Activated T-helper 1 cell treated with anti-CD3 and anti-CD28 coated beads, Interleukin-2, amount 50 U/mL, for 16 hours (primary cell): ENCODE data around the gene GTPBP6.
"Not testable (repeated sequence)": the region's sequence is repeated elsewhere in the genome, so short reads cannot be mapped to it uniquely, and the experiment has no call there.

Source experiments
- DNase-seq, 2 donors: peaks; one replicate each; pipeline ENCODE4 v3.0.0-alpha.2; 2020; ENCODE audit warnings: low read depth in 1 of 2, low spot score in 1 of 2

Gene GTPBP6

GRCh38 chrX:318068-318738, 393 bp downstream of the GTPBP6 start:
- DNase-seq = peak; percentile 89 to 95

DNA sequence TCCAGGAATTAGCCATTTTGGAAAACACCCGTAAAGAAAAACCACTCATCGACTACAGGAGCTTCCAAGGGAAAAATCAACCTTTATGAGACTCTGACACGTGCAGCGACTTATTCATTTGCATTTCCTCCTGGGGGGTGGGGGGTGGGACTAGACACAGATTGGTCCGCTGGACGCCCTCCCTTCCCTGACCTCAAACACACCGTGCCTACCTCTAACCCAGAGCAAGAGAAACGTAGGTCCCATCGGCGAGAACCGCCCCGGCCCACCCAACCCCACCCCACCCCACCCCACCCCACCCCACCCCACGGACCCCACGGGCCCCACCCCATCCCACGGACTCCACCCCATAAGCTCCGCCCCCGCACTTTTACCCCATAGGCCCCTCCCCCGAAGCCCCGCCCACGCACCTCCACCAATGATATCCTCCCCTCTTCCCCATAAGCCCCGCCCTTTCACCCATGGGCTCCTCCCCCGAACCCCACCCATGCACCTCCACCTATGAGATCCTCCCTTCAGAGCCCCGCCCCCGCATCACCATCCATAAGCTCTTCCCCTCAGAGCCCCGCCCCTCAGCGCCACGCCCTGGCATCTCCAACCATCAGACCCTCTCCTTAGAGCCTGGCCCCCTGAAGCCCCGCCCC, 1.1 kb downstream of the GTPBP6 start:
- no peak for DNase-seq

DNA sequence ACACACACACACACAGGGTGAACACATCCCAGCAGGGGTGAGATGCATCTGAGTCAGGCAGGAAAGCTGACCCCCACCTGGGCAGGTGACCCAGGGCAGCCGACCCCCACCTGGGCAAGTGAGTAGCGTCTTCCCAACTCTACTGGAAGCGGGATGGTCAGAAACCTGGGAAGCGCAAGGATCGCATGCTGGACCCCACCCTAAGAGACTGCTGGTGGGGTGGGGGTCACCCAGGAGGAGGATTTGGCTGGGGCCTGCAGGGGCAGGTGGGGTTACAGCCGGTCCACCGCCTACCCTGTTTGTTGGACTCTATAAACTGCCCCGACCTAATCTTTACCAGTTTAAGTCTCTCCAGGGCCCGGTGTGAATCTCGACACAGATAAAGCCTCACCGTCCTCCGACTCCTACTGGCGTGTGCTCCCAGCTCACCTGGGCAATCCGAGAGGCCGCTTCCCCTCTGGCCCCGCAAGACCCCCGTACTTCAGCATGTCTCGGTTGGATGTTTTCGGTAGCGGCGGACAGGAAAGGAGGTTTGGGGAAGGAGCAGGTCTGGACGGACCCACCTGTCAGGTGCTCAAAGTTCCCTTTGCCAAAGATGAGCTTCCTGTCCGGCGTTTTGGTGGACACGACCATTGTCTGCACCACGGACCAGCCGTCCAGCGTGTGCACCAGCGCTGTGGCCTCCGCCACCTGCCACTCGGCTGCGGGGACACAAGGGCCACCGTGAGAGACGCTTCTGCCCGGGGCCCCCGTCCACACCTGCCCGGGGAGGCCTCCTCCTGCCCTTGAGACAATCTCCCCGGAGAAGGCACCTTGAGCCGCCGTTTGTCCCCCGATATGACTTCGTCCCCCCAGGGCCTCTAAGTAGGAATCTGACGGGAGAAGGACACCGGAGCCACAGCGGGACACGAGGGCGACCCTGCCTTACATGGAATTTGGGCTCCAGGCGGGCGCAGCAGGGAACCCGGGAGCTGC, 2.0 kb downstream of the GTPBP6 start:
- DNase-seq = no peak

DNA sequence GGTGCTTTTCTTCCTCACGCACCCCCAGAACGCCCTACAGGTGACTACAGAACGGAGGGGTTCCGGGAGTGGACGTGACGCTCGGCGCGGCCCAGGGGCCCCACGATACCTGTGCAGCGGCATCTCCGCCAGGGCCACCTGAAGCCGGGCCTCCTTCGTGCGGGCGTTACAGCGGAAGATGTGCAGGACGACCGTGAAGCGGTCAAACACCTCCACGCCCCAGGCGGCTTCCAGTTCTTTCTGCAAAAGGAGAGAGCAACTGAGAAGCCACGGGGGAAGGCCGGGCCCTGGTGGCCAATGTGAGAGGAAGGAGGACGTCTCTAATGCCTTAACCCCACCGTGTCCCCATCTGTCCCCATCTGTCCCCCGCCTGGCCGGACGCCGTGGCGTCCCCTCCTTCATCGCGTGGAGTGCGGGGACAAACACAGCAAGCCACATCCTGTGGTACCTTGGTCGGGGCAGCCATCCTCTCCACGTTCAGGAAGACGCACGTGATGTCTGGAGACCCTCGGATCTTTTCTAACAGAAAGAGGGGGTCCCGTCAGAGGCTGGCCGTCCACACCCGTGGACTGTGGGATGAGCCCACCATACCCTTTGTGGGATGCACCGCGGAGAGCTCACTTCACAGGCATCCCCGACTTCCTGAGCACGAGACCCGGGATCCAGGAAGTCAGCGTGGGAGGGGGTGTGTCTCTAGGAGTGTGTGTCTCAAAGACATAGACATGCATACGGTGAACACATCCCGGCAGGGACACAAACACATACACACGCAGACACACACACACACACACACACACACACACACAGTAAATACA, 3.6 kb downstream of the GTPBP6 start:
- no peak for DNase-seq

DNA sequence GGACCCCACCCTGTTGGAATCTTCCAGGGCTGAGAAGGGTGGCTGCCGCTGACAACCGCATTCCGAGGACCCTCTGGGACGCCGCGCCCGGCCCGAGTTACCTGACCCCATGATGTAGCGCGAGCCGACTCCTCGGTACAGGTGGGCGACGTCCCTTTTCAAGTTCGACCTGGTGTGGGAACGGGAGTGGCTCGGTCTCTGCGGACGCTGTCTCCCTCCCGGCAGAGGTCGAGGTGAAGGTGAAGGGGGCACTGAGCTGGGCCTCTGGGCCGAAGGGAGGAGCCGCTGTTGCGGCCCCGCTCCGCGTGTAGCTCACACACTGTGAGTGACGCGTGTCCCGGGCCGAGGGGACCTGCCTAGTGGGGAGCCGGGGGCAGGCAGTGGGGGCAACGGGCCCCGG, 4.5 kb downstream of the GTPBP6 start:
- no peak for DNase-seq

DNA sequence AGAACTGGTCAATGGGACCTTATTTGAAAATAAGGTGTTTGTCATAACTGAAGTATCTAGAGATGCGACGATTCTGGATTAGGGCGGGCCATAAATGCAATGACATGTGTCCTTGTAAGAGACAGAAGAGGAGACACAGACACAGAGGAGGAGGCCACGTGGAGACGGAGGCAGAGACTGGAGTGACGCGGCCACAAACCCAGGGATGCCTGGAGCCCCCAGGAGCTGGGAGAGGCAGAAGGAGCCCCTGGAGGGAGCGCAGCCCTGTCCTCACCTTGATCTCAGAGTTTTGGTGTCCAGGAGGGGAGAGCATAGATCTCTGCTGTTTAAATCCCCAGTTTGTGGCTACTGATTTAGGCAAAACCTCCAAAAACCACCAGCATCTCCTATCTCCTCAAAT, 5.0 kb downstream of the GTPBP6 start:
- DNase-seq = no peak

- no peak for DNase-seq
Observed at GRCh38 chrX:312621-313331, 5.8 kb downstream of the GTPBP6 start.

DNA sequence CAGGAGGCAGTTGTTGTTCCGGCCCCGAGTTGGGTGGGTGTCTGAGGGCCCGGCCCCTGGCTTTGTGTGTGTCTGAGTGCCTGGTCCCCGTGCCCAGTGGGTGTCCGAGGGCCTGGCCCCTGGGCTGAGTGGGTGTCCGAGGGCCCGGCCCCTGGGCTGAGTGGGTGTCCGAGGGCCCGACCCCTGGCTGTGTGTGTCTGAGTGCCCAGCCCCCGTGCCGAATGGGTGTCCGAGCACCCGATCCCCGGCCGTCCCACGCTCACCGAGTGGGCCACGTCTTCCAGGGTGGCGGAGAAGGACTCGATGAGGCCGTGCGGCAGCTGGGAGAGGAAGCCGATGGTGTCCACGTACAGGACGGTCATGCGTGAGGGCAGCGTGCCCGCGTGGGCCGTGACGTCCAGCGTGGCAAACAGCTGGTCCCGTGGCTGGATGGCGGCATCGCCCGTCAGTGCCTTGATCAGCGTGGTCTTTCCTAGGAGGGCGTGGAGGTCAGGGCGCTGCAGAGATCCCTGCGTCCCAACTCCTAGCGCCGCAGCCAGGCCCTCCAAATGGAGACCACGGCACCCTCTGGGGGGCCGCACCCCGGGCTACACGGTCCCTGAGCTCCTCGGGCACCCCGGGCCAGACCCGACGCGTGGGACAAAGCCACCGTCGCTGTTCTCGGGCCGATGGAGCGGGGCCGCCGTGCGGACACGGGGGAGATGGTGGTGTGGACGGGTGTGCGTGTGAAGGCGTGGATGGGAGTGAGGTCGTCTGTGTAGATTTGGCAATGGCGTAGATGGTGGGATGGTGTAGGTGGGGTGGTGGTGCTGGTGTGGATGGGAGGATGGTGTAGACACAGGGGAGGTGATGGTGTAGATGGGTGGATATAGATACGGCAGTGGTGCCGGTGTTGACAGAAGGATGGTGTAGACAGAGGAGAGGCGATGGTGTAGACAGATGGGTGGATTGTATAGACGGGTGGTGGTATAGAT, 7.2 kb downstream of the GTPBP6 start:
- DNase-seq = no peak

DNA sequence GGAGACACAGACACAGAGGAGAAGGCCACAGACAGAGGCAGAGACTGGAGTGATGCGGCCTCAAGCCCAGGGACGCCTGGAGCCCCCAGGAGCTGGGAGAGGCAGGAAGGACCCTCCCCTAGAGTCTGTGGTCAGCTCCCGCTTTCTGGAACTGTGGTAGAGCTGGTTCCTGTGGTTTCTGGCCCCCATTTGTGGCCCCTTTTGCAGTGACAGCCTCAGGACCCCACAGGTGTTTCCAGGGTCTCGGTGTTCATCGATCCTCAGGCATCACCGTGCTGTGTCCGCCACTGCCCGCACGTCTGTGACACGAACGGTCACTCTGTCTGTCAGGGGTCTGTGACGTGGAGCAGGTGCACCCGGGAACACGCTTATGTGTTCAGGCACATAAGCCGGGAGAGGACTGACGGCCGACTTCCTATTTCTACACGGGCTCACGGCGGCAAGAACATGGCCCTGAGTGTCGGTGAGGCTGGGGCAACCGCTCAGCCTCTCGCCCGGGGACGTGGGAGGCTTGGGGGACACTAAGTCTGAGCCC, 7.9 kb downstream of the GTPBP6 start:
- no peak for DNase-seq

DNA sequence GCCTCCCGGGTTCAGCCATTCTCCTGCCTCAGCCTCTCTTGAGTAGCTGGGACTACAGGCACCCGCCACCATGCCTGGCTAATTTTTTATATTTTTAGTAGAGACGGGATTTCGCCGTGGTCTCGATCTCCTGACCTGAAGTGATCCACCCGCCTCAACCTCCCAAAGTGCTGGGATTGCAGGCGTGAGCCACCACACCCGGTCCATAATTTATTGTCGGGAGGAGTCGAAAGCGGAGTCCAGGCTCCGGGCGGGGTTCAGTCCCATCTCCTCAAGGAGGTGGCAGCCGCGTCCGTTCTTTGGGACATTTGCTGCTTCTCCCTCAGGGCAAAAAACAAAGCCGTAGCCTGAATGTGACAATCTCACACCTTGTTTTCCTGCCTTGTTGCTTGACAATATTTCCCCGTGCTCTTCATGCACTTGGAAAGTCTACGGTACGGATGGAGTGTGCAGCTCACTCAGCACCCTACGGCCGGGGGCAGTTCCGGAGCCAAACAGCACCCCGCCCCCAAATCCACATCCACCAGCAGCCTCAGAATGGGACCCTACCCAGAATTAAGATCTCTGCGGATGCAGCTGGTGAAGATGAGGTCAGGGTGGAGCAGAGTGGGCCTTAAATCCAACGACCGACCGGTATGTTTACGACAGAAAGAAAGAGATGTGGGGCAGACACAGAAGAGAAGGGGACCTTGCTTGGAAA, 9.6 kb downstream of the GTPBP6 start:
- DNase-seq = no peak

DNA sequence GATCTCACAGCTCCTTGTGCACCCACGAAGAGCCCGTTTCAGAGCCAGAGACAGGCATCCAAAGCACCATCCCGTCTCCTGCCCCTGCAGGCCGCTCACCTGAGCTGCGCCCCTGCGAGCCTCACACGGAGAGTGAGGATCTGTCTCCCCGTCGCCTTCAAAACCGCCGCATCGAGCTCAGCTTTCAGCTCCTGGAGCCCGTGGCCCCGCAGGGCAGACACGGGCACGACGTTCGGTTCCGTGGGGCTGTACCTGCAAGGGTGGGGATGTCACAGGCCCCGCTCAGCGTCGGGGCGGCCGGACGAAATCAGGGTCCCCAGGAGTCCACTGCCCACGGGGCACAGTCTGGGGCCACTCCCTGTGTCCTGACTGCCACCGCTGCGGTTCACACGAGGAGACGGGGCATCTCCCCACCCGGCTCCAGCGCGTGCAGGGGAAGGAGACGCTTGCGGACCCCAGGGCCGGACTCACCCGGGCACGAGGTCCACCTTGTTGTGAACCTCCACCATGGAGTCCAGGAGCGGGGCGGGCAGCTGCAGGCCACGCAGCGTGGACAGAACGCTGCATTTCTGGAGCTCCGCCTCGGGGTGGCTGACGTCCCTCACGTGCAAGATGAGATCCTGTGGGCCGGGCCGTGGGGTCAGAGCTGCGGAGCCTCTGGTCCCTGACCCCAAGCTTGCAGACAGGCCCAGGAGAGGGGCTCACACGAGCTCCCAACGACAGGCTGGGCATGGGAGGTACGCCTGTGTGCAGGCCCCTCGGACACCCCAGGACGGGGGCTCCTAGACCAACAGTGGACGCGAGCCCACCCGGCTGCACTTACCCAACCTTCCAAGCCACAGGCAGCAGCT, 11.1 kb downstream of the GTPBP6 start:
- no peak for DNase-seq

DNA sequence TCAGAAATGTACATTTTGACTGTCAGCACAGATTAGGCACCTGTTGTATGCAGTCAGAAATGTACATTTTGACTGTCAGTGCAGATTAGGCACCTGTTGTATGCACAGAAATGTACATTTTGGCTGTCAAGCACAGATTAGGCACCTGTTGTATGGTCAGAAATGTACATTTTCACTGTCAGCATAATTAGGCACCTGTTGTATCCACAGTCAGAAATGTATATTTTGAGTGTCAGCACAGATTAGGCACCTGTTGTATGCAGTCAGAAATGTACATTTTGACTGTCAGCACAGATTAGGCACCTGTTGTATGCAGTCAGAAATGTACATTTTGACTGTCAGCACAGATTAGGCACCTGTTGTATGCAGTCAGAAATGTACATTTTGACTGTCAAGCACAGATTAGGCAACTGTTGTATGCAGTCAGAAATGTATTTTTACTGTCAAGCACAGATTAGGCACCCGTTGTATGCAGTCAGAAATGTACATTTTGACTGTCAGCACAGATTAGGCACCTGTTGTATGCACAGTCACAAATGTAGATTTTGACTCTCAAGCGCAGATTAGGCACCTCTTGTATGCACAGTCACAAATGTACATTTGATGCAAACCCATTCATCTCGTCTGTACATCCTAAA, 11.9 kb downstream of the GTPBP6 start:
- not testable (repeated sequence) for DNase-seq

DNA sequence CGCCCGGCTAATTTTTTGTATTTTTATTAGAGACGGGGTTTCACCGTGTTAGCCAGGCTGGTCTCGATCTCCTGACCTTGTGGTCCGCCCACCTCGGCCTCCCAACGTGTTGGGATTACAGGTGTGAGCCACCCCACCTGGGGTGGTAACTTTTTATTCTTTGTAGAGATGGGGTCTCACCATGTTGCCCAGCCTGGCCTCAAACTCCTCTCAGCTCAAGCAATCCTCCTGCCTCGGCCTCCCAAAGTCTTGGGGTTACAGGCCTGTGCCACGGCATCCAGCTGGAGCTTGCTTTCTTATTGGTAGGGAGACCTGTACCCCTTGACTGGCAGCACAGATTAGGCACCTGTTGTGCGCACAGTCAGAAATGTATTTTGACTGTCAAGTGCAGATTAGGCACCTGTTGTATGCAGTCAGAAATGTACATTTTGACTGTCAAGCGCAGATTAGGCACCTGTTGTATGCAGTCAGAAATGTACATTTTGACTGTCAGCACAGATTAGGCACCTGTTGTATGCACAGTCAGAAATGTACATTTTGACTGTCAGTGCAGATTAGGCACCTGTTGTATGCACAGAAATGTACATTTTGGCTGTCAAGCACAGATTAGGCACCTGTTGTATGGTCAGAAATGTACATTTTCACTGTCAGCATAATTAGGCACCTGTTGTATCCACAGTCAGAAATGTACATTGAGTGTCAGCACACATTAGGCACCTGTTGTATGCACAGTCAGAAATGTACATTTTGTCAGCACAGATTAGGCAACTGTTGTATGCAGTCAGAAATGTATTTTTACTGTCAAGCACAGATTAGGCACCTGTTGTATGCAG, 12.6 kb downstream of the GTPBP6 start:
- DNase-seq = not testable (repeated sequence)

GRCh38 chrX:302975-303374, 15.6 kb downstream of the GTPBP6 start:
- no peak for DNase-seq

GRCh38 chrX:300334-300733, 18.3 kb downstream of the GTPBP6 start:
- no peak for DNase-seq

- no peak for DNase-seq
Observed at GRCh38 chrX:298993-299392, 19.6 kb downstream of the GTPBP6 start.
